AG10803 (cell line): ENCODE measurements around the gene NMT1.
"Not testable (repeated sequence)": the region's sequence is repeated elsewhere in the genome, so short reads cannot be mapped to it uniquely, and the experiment has no call there.

Experiments
- DNase-seq: peaks from one replicate; pipeline ENCODE4 v3.0.0; 2010; ENCODE audit warnings: low read depth
- H3K4me3 ChIP-seq: 2 replicates; pipeline ENCODE4 v1.5.1; 2011; ENCODE audit warnings: mild to moderate bottlenecking, low read length, control low read depth
- CTCF ChIP-seq: conservative IDR thresholded peaks from 2 replicates; pipeline ENCODE4 v1.5.1; 2011; ENCODE audit warnings: mild to moderate bottlenecking, low read length, control low read depth, inconsistent platforms

The NMT1 gene

GRCh38 chr17:45123076-45123770, 62.1 kb downstream of the NMT1 start:
- H3K4me3 ChIP-seq: no peak overlapping the region
- no peak for TF ChIP-seq CTCF
- no peak for DNase-seq

- no peak overlapping the region for H3K4me3 ChIP-seq
- peak; percentile 85 for DNase-seq
- TF ChIP-seq CTCF: no peak
Observed at GRCh38 chr17:45123930-45124796, 63.0 kb downstream of the NMT1 start.

- H3K4me3 ChIP-seq, DNase-seq: not testable (repeated sequence)
Observed at GRCh38 chr17:45124797-45125122, 63.6 kb downstream of the NMT1 start.

- no peak for TF ChIP-seq CTCF
- no peak for DNase-seq
- H3K4me3 ChIP-seq: no peak overlapping the region
Observed at GRCh38 chr17:45125509-45125908, 64.4 kb downstream of the NMT1 start.

GRCh38 chr17:45127207-45127547, 66.1 kb downstream of the NMT1 start:
- TF ChIP-seq CTCF: no peak
- DNase-seq: no peak
- no peak overlapping the region for H3K4me3 ChIP-seq

- no peak for TF ChIP-seq CTCF
- peak; percentile 60 for DNase-seq
- no peak overlapping the region for H3K4me3 ChIP-seq
Observed at GRCh38 chr17:45127548-45128300, 66.6 kb downstream of the NMT1 start.

GRCh38 chr17:45128331-45128730, 67.2 kb downstream of the NMT1 start:
- TF ChIP-seq CTCF: no peak
- H3K4me3 ChIP-seq: no peak overlapping the region

More at GRCh38 chr17:45128331-45128730, 67.2 kb downstream of the NMT1 start:
- DNase-seq: no peak
